ENCODE measurements around the gene TRPC3. TPM values are rescaled to one million over a fixed set of nuclear protein-coding genes. Genes with fewer than 3 reads are reported as not detected.

The TRPC3 gene
- total RNA-seq, 4 donors from 2014 or later, result 0.59 to 8.2 (median 3.4) TPM

DNA sequence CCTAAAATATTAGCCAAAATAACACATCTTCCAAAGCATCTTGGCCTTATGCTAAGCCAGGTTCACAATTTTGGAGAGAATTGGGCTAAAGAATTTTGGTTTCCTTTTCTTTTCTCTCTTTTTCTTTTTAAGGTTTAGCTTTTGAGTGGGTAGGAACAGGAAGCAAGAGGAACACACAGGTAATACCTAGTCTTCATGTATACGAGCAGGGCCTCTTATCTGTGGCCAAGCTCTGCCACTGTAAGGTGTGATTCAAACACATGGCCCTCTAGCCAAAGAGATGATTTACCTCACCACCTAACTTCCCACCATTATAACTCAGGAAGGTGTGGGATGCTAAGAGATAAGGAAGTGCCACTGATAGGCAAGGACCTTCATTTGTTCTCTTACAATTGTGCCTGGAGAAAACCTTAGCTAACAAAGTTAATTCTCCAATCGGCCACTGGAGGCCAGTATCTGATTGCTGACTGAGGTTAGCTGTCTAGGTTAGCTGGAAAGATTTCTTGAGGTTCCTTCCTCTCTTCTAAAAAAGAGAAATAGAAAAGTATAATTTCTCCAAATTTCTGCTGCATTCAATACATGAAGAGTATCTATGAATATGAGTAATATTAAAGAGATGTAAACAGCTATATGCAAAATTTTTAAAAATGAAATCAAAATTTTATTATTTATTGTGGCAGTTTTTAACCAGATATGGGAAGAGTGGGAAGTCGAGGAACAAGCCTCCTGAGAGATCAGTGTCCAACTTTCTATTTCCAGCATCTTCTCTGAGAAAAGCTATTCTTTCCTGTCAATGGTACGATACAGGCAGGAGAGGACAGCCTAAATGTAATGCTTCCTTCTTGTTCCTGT, 51.5 kb downstream of the TRPC3 start:
- no peaks in the 10 kb centered on the region for H3K27me3 ChIP-seq
- intact Hi-C loops (cut with DNase I; ENCODE audit: low total_unique reads), result no loop called here
- DNase-seq, result peak; percentile 14 to 15
- TF ChIP-seq CTCF (IDR thresholded peaks at IDR 0.05), result peak; percentile 26 to 56 (median 56)
- TF ChIP-seq POLR2A (IDR thresholded peaks at IDR 0.05), result no peak
- no peak overlapping the region for H3K4me3 ChIP-seq
- H3K27ac ChIP-seq, result no peak overlapping the region
- H3K9me3 ChIP-seq, result no peaks in the 10 kb centered on the region
- H3K4me1 ChIP-seq, result no peaks in the 10 kb centered on the region
- no peaks in the 10 kb centered on the region for H3K36me3 ChIP-seq

DNA sequence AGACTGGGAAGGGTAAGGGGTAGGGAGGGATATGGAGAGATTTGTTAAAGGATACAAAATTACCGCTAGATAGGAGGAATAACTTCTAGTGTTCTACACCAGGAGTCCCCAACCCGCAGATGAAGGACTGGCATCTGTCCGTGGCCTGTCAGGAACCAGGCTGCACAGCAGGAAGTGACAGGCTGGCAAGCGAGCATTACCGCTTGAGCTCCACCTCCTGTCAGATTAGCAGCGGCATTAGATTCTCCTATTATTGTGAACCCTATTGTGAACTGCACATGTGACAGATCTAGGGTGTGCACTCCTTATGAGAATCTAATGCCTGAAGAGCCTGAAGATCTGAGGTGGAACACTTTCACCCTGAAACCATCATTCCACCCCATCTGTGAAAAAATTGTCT, 53.7 kb downstream of the TRPC3 start:
- H3K36me3 ChIP-seq, result no peaks in the 10 kb centered on the region
- DNase-seq, result no peak
- no peaks in the 10 kb centered on the region for H3K9me3 ChIP-seq
- no peak overlapping the region for H3K27ac ChIP-seq
- intact Hi-C loops (cut with DNase I; ENCODE audit: low total_unique reads), result no loop called here
- H3K27me3 ChIP-seq, result no peaks in the 10 kb centered on the region
- H3K4me3 ChIP-seq, result no peak overlapping the region
- H3K4me1 ChIP-seq, result no peaks in the 10 kb centered on the region
- no peak for TF ChIP-seq CTCF (IDR thresholded peaks at IDR 0.05)
- TF ChIP-seq POLR2A (IDR thresholded peaks at IDR 0.05), result no peak

DNA sequence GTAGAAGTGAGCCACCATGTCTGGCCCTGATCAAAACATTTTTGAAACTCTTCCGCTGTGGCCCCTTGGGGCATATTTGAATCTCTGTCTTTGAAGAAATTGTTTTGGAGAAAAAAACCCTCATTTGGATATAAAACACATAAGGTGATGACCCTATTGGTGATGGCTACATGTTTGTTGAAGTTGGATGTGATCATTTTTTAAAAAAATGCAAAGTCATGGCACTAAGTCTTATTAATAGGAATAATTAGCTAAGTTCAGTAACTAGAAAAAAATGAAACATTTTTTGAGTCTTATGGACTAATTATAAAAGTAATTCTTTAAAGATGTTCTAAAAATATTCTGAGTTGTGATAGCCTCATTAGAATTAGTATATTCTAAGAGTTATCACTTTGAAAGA, 63.7 kb downstream of the TRPC3 start:
- Histone ChIP-seq H3K27ac (no peak overlapping the region), H3K9me3 (no peaks in the 10 kb centered on the region), H3K36me3 (no peaks in the 10 kb centered on the region), H3K4me3 (no peak overlapping the region), H3K27me3 (no peaks in the 10 kb centered on the region), H3K4me1 (no peaks in the 10 kb centered on the region)
- no peak for TF ChIP-seq POLR2A (IDR thresholded peaks at IDR 0.05)
- TF ChIP-seq CTCF (IDR thresholded peaks at IDR 0.05), result no peak
- DNase-seq, result no peak
- intact Hi-C loops (cut with DNase I; ENCODE audit: low total_unique reads), result no loop called here

DNA sequence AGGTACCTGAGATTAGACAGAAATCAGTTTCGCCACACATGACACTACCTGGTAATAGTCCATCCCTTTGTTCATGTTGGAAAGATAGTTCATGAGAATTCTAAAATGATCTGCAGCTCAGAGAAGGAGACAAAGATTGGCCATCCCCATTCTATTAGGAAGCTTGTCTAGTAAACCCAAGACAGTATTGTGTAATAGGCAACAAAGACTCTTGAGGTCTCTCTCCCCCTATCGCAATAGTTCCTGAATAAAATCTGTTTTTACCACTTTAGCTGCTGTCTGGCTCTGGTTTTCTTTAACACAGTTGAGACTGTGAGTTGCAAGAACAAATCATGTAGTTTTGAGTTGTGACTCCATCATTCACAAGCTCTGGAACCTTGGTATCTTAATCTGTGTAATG, 66.7 kb downstream of the TRPC3 start:
- Histone ChIP-seq H3K4me3 (no peak overlapping the region), H3K27me3 (no peaks in the 10 kb centered on the region), H3K27ac (no peak overlapping the region), H3K36me3 (no peaks in the 10 kb centered on the region), H3K4me1 (no peaks in the 10 kb centered on the region), H3K9me3 (no peaks in the 10 kb centered on the region)
- intact Hi-C loops (cut with DNase I; ENCODE audit: low total_unique reads), result no loop called here
- no peak for DNase-seq
- TF ChIP-seq CTCF (IDR thresholded peaks at IDR 0.05) (no peak), POLR2A (IDR thresholded peaks at IDR 0.05) (no peak)

GRCh38 chr4:121881158-121881557, 70.7 kb downstream of the TRPC3 start:
- no peak for DNase-seq
- no peaks in the 10 kb centered on the region for H3K9me3 ChIP-seq
- no peak overlapping the region for H3K4me3 ChIP-seq
- intact Hi-C loops (cut with DNase I; ENCODE audit: low total_unique reads), result no loop called here
- no peak overlapping the region for H3K27ac ChIP-seq
- H3K36me3 ChIP-seq, result no peaks in the 10 kb centered on the region
- H3K4me1 ChIP-seq, result no peaks in the 10 kb centered on the region
- TF ChIP-seq CTCF (IDR thresholded peaks at IDR 0.05), result no peak
- TF ChIP-seq POLR2A (IDR thresholded peaks at IDR 0.05), result no peak
- H3K27me3 ChIP-seq, result no peaks in the 10 kb centered on the region

Measured in uterus (tissue), 4 donors.